ENCODE measurements around the gene TMEM39B.
"Not testable (repeated sequence)": the region's sequence is repeated elsewhere in the genome, so short reads cannot be mapped to it uniquely, and the experiment has no call there.

The TMEM39B gene

GRCh38 chr1:32114420-32114819 is 41.7 kb downstream of the TMEM39B start:
- no peak for DNase-seq

GRCh38 chr1:32115496-32115895 is 42.8 kb downstream of the TMEM39B start:
- DNase-seq: no peak

GRCh38 chr1:32116531-32116930 is 43.8 kb downstream of the TMEM39B start:
- no peak for DNase-seq

- no peak for DNase-seq
Measured at GRCh38 chr1:32122151-32122550, 49.4 kb downstream of the TMEM39B start.

- not testable (repeated sequence) for DNase-seq
Measured at GRCh38 chr1:32123361-32123760, 50.6 kb downstream of the TMEM39B start.

- no peak for DNase-seq
Measured at GRCh38 chr1:32125313-32125712, 52.6 kb downstream of the TMEM39B start.

GRCh38 chr1:32126770-32127169 is 54.0 kb downstream of the TMEM39B start:
- DNase-seq: no peak

- no peak for DNase-seq
Measured at GRCh38 chr1:32127409-32128198, 54.9 kb downstream of the TMEM39B start.

- DNase-seq: no peak
Measured at GRCh38 chr1:32128479-32128878, 55.7 kb downstream of the TMEM39B start.

GRCh38 chr1:32128964-32129363 is 56.2 kb downstream of the TMEM39B start:
- DNase-seq: no peak

- not testable (repeated sequence) for DNase-seq
Measured at GRCh38 chr1:32133950-32134280, 61.2 kb downstream of the TMEM39B start.

- no peak for DNase-seq
Measured at GRCh38 chr1:32137111-32137510, 64.4 kb downstream of the TMEM39B start.

GRCh38 chr1:32138965-32139364 is 66.2 kb downstream of the TMEM39B start:
- DNase-seq: no peak

GRCh38 chr1:32142446-32143301 is 69.9 kb downstream of the TMEM39B start:
- peak; percentile 90 for DNase-seq

GRCh38 chr1:32143302-32143695 is 70.6 kb downstream of the TMEM39B start:
- not testable (repeated sequence) for DNase-seq

- DNase-seq: no peak
Measured at GRCh38 chr1:32144033-32144432, 71.3 kb downstream of the TMEM39B start.

- not testable (repeated sequence) for DNase-seq
Measured at GRCh38 chr1:32147799-32148198, 75.1 kb downstream of the TMEM39B start.

GRCh38 chr1:32150847-32151246 is 78.1 kb downstream of the TMEM39B start:
- no peak for DNase-seq

- DNase-seq: peak; percentile 50
Measured at GRCh38 chr1:32151319-32151787, 78.6 kb downstream of the TMEM39B start.

Measured in femur (tissue), 1 donor.